C4-2B (cell line): ENCODE results near the gene HSPA4.

Source experiments
- H3K27ac ChIP-seq: fragments of 450-650 bp; 2 replicates; pipeline ENCODE4 v1.5.1; 2017
- ZFX ChIP-seq: fragments of 450-650 bp; IDR thresholded peaks from 2 replicates; pipeline ENCODE4 v1.6.1; 2017
- TF ChIP-seq, protein P1 (sequence below): fragments of 450-650 bp; conservative IDR thresholded peaks from 2 replicates; pipeline ENCODE4 v1.5.1; 2017; ENCODE audit warnings: mild to moderate bottlenecking

The HSPA4 gene

DNA sequence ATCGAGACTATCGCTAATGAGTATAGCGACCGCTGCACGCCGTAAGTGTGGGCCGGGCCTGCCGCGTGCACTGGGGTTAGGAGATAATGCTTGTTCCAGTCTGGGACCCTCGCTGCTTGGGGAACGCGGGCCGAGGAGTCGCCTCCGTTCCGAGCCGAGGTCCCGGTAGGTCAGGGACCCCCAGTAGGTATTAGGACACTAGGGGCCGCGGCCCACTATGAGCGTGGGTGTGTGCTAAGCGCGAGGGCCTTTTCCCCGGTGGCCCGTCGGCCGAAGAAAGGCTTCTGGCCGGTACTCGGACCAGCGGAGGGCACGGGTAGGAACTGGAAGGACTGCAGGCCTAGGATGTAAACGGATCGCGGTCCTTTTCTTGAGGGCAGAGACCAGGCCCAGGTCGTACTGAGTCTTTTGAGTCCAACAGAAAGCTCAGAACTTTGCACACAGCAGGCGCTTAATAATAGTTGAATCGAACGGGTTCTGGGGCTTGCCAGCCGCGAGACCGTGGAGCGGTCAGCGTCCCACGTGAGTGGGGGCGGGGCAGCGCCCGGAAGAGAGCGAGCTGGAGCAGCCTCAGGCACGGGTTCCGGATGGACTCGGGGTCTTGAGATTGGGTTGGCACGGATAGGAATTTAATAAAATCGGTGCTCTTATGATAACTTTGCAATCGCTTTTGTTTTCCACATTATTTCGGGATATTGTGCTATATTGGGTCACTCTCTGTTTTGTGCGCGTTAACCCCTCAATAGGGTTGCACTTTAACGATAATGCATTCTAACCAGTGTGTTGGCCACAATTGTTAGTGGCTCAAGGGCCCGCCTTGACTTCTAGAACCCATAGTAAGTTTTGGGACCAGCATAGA is 733 bp downstream of the HSPA4 start:
- TF ChIP-seq, protein P1, sequence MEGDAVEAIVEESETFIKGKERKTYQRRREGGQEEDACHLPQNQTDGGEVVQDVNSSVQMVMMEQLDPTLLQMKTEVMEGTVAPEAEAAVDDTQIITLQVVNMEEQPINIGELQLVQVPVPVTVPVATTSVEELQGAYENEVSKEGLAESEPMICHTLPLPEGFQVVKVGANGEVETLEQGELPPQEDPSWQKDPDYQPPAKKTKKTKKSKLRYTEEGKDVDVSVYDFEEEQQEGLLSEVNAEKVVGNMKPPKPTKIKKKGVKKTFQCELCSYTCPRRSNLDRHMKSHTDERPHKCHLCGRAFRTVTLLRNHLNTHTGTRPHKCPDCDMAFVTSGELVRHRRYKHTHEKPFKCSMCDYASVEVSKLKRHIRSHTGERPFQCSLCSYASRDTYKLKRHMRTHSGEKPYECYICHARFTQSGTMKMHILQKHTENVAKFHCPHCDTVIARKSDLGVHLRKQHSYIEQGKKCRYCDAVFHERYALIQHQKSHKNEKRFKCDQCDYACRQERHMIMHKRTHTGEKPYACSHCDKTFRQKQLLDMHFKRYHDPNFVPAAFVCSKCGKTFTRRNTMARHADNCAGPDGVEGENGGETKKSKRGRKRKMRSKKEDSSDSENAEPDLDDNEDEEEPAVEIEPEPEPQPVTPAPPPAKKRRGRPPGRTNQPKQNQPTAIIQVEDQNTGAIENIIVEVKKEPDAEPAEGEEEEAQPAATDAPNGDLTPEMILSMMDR: no peak
- TF ChIP-seq ZFX: peak; percentile 67
- H3K27ac ChIP-seq: peak overlapping the region; percentile 97

DNA sequence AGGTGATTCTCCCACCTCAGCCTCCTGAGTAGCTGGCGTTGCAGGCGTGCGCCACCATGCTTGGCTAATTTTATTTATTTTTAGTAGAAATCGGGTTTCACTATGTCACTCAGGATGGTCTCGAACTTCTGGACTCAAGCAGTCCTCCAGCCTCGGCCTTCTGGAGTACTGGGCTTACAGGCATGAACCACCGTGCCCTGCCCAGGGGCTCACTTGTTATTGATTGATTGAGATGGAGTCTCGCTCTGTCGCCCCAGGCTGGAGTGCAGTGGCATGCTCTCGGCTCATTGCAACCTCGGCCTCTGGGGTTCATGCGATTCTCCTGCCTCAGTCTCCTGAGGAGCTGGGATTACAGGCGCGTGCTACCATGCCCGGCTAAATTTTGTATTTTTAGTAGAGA is 1.6 kb downstream of the HSPA4 start:
- peak overlapping the region; percentile 97 for H3K27ac ChIP-seq
- TF ChIP-seq ZFX: no peak
- TF ChIP-seq, protein P1: no peak

DNA sequence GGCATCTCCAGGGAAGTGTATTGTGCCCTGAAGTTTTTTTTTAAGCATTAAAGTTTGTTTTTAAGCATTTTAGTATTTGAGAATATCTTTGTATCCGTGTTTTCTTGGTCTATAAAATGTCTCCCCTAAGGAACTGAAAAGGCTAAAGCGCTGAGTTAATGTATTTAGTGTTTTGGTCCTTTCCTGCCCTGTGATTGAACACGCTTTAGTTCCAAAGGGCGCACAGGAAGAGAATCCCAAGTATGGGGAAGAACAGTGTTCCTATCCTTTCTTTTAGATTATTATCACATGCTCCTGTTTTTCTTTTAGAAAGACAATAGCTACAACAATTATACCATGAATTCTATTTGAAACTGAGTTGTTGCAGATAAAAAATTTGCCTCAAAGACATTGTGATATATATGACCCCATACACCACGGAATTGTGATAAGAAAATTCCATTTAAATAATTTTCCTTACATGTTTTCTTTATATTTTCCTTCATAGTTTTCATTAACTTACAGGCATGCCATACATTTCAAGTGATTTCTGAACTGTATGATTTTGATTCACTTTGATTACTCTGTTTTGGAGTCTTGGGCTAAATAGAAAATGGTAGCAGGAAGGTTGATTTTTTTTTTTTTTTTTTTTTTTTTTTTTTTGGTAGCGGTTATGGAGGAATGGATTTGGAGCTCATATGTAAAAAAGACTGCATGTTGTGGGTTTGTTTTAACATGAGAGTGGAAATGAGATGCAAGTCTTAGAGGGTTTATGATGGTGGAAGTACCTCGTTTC is 3.1 kb downstream of the HSPA4 start:
- H3K27ac ChIP-seq: no peak overlapping the region
- TF ChIP-seq, protein P1: no peak
- no peak for TF ChIP-seq ZFX

DNA sequence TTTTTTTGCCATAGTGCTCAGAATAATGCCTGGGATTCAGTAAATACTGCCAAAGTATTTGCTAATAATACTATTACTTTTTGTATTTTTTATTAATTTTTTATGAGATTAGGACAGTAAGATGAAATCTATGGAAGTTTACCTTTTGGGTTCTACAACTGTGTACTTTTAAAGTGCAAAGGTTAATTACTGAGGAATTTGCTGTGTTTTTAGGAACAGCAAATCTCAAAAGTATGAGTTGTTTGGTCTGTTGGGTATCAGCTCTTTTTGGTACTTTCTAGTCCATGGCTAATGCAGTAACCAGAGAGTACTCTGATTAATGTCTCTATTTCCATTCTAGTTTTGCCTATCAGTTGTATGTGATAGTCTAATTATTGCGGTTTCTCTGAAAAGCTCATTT is 5.1 kb downstream of the HSPA4 start:
- TF ChIP-seq, protein P1: no peak
- TF ChIP-seq ZFX: no peak
- H3K27ac ChIP-seq: no peak overlapping the region

DNA sequence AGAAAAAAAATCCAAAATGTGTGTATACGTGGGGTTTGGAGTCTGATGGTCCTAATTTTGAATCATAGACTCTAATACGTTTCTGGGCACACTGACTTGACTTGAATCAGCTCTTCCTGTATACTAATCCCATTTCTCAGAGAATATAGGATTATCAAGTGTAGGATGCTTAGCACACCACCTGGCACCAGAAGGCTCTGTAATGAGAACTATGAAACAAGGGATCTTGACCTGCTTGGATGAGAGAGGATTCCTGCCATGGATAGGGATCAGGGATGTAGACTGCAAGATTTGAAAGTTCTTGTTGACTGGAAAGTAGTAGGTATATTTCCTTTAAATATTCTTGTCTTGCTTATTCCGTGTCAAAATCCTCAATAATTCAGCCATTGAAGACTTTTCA is 7.8 kb downstream of the HSPA4 start:
- TF ChIP-seq ZFX: no peak
- TF ChIP-seq, protein P1: no peak
- H3K27ac ChIP-seq: no peak overlapping the region

DNA sequence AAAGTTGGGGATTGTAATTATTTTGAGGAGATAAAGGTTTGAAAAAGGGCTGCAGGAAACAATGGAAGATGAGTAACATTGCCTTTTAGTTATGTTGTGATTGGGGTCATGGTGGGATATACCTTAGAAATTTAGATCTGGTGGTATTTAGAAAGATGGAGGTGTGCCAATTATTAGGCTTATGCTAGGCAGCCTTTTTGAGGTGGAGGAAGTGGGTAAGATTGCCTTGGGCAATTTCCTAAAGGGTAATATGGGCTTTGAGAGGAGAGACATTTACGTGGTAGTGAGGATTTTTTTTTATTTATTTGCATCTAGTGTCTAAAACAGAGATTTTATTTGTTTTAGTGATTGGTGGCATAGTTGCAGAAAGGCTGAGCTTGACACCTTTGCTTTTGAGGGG is 10.5 kb downstream of the HSPA4 start:
- no peak overlapping the region for H3K27ac ChIP-seq
- no peak for TF ChIP-seq ZFX
- TF ChIP-seq, protein P1: no peak

DNA sequence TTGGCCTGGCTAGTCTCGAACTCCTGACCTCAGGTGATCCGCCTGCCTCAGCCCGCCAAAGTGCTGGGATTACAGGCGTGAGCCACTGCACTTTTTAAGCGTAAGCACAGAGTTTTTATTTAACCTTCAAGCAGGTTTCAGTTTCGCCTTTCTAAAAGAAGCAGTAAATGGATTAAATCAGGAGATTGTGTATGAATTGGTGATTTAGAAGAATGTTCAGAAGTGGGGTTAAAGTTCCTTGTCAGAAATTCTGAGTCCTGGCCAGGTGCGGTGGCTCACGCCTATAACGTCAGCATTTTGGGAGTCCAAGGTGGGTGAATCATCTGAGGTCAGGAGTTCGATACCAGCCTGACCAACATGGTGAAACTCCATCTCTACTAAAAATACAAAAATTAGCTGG is 12.2 kb downstream of the HSPA4 start:
- TF ChIP-seq, protein P1: no peak
- TF ChIP-seq ZFX: no peak
- peak overlapping the region; percentile 1; the same call in 1 of the 2 replicates for H3K27ac ChIP-seq
